HepG2 (cell line): ENCODE results near the gene NALCN. TPM values are rescaled to one million over a fixed set of nuclear protein-coding genes. Genes with fewer than 3 reads are reported as not detected.

ENCODE experiments used
- ATAC-seq: fragments of 200-7000 bp; cut with Tn5 transposase; 3 replicates; pipeline ENCODE4 v1.9.1; 2020; ENCODE audit warnings: mild to moderate bottlenecking, moderate library complexity
- BruUV-seq: library from RNA; stranded (reverse); fragments of 400-500 nt; replicated peaks from 2 replicates; lab custom pipeline; 2021; lab: Mats Ljungman, UMichigan
- CTCF ChIA-PET: fragments of 300-600 bp; formaldehyde crosslinking; extraction: SDS; loops from one replicate; lab custom pipeline; 2021; ENCODE audit warnings: low total read pairs, inconsistent platforms, low intra/inter-chr PET ratio; lab: Yijun Ruan, JAX
- POLR2A ChIA-PET: fragments of 350-600 bp; sonication (Branson Sonifier 250); formaldehyde crosslinking; loops from one replicate; lab custom pipeline; 2020; ENCODE audit warnings: antibody characterized with exemption, inconsistent platforms; lab: Yijun Ruan, JAX
- DNase-seq: peaks from one replicate; pipeline ENCODE4 v3.0.0-alpha.2; 2015; ENCODE audit warnings: low spot score
- FAIRE-seq: peaks from 3 replicates; lab custom pipeline; 2011; peaks lifted over from hg19 to GRCh38; lab: Jason Lieb, UNC
- H2AFZ ChIP-seq: one replicate; pipeline ENCODE4 v1.6.1; 2011; ENCODE audit warnings: low read length, inconsistent platforms
- H3K27ac ChIP-seq: fragments of 300-600 bp; 3 replicates; pipeline ENCODE4 v1.8.0; 2011; ENCODE audit warnings: mixed run types, mild to moderate bottlenecking, mixed read lengths, low read length, inconsistent platforms; ENCODE audit not compliant: insufficient read depth; ENCODE audit errors: extremely low read length
- H3K27me3 ChIP-seq, 2 experiments: fragments of 200-600 bp in 1 of 2; 2 replicates in 1 of 2; 3 replicates in 1 of 2; pipeline versions ENCODE4 v1.6.0 to v1.8.0; 2011; ENCODE audit warnings: low read length in 2 of 2, mild to moderate bottlenecking in 2 of 2, moderate library complexity in 2 of 2, inconsistent platforms in 1 of 2; ENCODE audit not compliant: insufficient read depth in 2 of 2, control insufficient read depth in 1 of 2
- H3K36me3 ChIP-seq, 2 experiments: fragments of 200-600 bp in 1 of 2; replicated peaks in 1 of 2; 2 replicates in 1 of 2; 3 replicates in 1 of 2; pipeline versions ENCODE4 v1.5.1 to v1.8.0; 2011; ENCODE audit warnings: low read length in 2 of 2, inconsistent platforms in 1 of 2; ENCODE audit not compliant: insufficient read depth in 2 of 2, control insufficient read depth in 1 of 2
- H3K4me1 ChIP-seq: 2 replicates; pipeline ENCODE4 v1.5.1; 2012; ENCODE audit warnings: low read length, inconsistent platforms; ENCODE audit not compliant: insufficient read depth
- H3K4me2 ChIP-seq: 2 replicates; pipeline ENCODE4 v1.6.0; 2011; ENCODE audit warnings: low read depth, low read length, inconsistent platforms
- H3K4me3 ChIP-seq, 3 experiments: fragments of 200-600 bp in 1 of 3; sonication (generic), shearing (Covaris generic) in 1 of 3; replicated peaks in 1 of 3; 2 replicates each; pipeline ENCODE4 v1.5.1; 2011 to 2016; ENCODE audit warnings: low read length in 3 of 3, inconsistent platforms in 2 of 3, low read depth in 2 of 3, mild to moderate bottlenecking in 2 of 3, control low read depth in 1 of 3, mixed read lengths in 1 of 3; ENCODE audit not compliant: insufficient read depth in 1 of 3
- H3K79me2 ChIP-seq: one replicate; pipeline ENCODE4 v1.6.1; 2011; ENCODE audit warnings: low read length, inconsistent platforms; ENCODE audit not compliant: insufficient read depth
- H3K9ac ChIP-seq: 2 replicates; pipeline ENCODE4 v1.6.0; 2011; ENCODE audit warnings: mild to moderate bottlenecking, low read depth, low read length, inconsistent platforms; ENCODE audit not compliant: insufficient read depth
- H3K9me3 ChIP-seq: 2 replicates; pipeline ENCODE4 v1.5.1; 2012; ENCODE audit warnings: mild to moderate bottlenecking, low read length
- H4K20me1 ChIP-seq: 2 replicates; pipeline ENCODE4 v1.6.0; 2011; ENCODE audit warnings: inconsistent platforms, mild to moderate bottlenecking, low read length, moderate library complexity; ENCODE audit not compliant: insufficient read depth
- CTCF ChIP-seq: sonication (generic); formaldehyde crosslinking; IDR thresholded peaks from 2 replicates; pipeline ENCODE4 v1.5.0; 2020; ENCODE audit warnings: mild to moderate bottlenecking, missing genetic modification reagents, moderate library complexity
- HINFP ChIP-seq: sonication (generic); formaldehyde crosslinking; IDR thresholded peaks from 2 replicates; pipeline ENCODE4 v1.4.0; 2020; ENCODE audit warnings: low read depth, mild to moderate bottlenecking, missing genetic modification reagents
- SKIL ChIP-seq: sonication (generic); formaldehyde crosslinking; IDR thresholded peaks from 2 replicates; pipeline ENCODE4 v1.8.0; 2022; ENCODE audit warnings: missing genetic modification reagents, mild to moderate bottlenecking, moderate library complexity, borderline replicate concordance
- STAG1 ChIP-seq: sonication (generic); formaldehyde crosslinking; IDR thresholded peaks from 2 replicates; pipeline ENCODE4 v1.4.0; 2020; ENCODE audit warnings: missing genetic modification reagents
- ZNF510 ChIP-seq: sonication (generic); formaldehyde crosslinking; IDR thresholded peaks from 2 replicates; pipeline ENCODE4 v1.4.0; 2020; ENCODE audit warnings: low read depth, mild to moderate bottlenecking, missing genetic modification reagents
- WGBS: methylation state at CpG from one replicate; pipeline ENCODE4 v1.1.6; 2017; ENCODE audit warnings: low lambda C conversion rate; 5-methylcytosine and 5-hydroxymethylcytosine counted together
- in situ Hi-C: cut with HindIII; loops from 2 replicates; pipeline ENCODE4 v1.10.0; 2017; ENCODE audit warnings: low pct_unique_long_range_greater_than_20kb; ENCODE audit not compliant: extremely low pct_ligation_motif_present
- intact Hi-C: fragments of 100-400 bp; cut with micrococcal nuclease; formaldehyde crosslinking; loops from one replicate; pipeline ENCODE4 v1.10.0; 2022; ENCODE audit not compliant: unreplicated experiment
- polyA plus RNA-seq, 8 experiments: library from polyadenylated mRNA; depleted of rRNA in 3 of 8; stranded (reverse) in 7 of 8; unstranded in 1 of 8; fragments of >200 nt; fragmentation: Illumina TruSeq in 4 of 8; extraction: Trizol in 4 of 8; gene quantifications; 2 replicates each; pipeline versions ENCODE4 v1.2.1 to v1.2.3, GENCODE V29; 2011 to 2016; ENCODE audit warnings: low read depth in 4 of 8, missing spikeins in 1 of 8, mixed read lengths in 1 of 8; ENCODE audit not compliant: insufficient read depth in 1 of 8
- total RNA-seq, 5 experiments: library from RNA; depleted of rRNA; stranded (reverse); fragments of >200 nt; fragmentation: Illumina TruSeq; extraction: Trizol; gene quantifications; 2 replicates each; pipeline ENCODE4 v1.2.3, GENCODE V29; 2016; ENCODE audit warnings: low read depth in 1 of 5

The NALCN gene
- total and polyA plus RNA-seq, 2 of the 13 experiments (the other 11 are each of a cell fraction or from before 2014, with no cell fraction given), result not detected

- no peak overlapping the region for H3K4me2 ChIP-seq
- H3K9me3 ChIP-seq, result no peaks in the 10 kb centered on the region
- intact Hi-C loops, result no loop called here
- in situ Hi-C loops, result loop anchor here (25.0 kb wide), 2 partner anchors 323 to 623 kb away; partner anchors contain the start of gene ITGBL1
- no peak for DNase-seq
- H2AFZ ChIP-seq, result no peak overlapping the region
- H3K36me3 ChIP-seq, result no peaks in the 10 kb centered on the region
- no peak for TF ChIP-seq SKIL
- no peaks in the 10 kb centered on the region for H3K79me2 ChIP-seq
- BruUV-seq, result no TSS peak
- H3K27ac ChIP-seq, result no peak overlapping the region
- ChIA-PET POLR2A (no interaction called here), CTCF (no interaction called here)
- ATAC-seq, result no peak
- no peaks in the 10 kb centered on the region for H3K4me1 ChIP-seq
- no peak overlapping the region for H3K9ac ChIP-seq
- no peaks in the 10 kb centered on the region; a peak in 1 of 5 replicates for H3K27me3 ChIP-seq
- no peaks in the 10 kb centered on the region for H4K20me1 ChIP-seq
- H3K4me3 ChIP-seq, result no peak overlapping the region
- no peak for FAIRE-seq
Observed at GRCh38 chr13:101139081-101139480, 277.2 kb downstream of the NALCN start.

GRCh38 chr13:101127741-101128353 is 288.5 kb downstream of the NALCN start:
- FAIRE-seq, result peak; percentile 12
- DNase-seq, result peak; percentile 33

More at GRCh38 chr13:101127741-101128353, 288.5 kb downstream of the NALCN start:
- BruUV-seq, result no TSS peak
- WGBS, result 22% methylated on average over 5 of the region's 5 CpGs
- CTCF ChIA-PET, result interaction anchor here (0.8 to 1.1 kb wide), 4 partner anchors 405 to 1227 kb away, joined by 3 to 4 read pairs (median 3); no protein-coding TSS in a partner anchor
- intact Hi-C loops, result loop anchor here (1.0 kb wide), 2 partner anchors 406 to 555 kb away; no protein-coding TSS in a partner anchor
- Histone ChIP-seq H3K4me1 (no peaks in the 10 kb centered on the region), H3K9me3 (no peaks in the 10 kb centered on the region), H3K4me2 (no peak overlapping the region), H4K20me1 (no peaks in the 10 kb centered on the region), H3K4me3 (no peak overlapping the region), H3K36me3 (no peaks in the 10 kb centered on the region), H3K27ac (no peak overlapping the region), H2AFZ (no peak overlapping the region), H3K9ac (no peak overlapping the region), H3K79me2 (no peaks in the 10 kb centered on the region), H3K27me3 (no peaks in the 10 kb centered on the region)
- POLR2A ChIA-PET, result no interaction called here
- peak; percentile 81 for ATAC-seq
- in situ Hi-C loops, result loop anchor here (25.0 kb wide), 2 partner anchors 334 to 634 kb away; partner anchors contain the start of gene ITGBL1
- no peak for TF ChIP-seq HINFP
- TF ChIP-seq STAG1, result peak; percentile 67
- TF ChIP-seq CTCF, result peak; percentile 69
- no peak for TF ChIP-seq ZNF510 (CRISPR knock-in tag)
